Skin of body (tissue), 2 donors: ENCODE data around the gene DDAH1. TPM values are rescaled to one million over a fixed set of nuclear protein-coding genes. Genes with fewer than 3 reads are reported as not detected.
"Not testable (repeated sequence)": the region's sequence is repeated elsewhere in the genome, so short reads cannot be mapped to it uniquely, and the experiment has no call there.

Source experiments
- DNase-seq: peaks from one replicate; lab custom pipeline; 2025; lab: John Stamatoyannopoulos, UW
- total RNA-seq: library from RNA; depleted of rRNA; stranded (reverse); fragments of >200 nt; gene quantifications from one replicate; pipeline ENCODE4 v1.2.3, GENCODE V29; 2014

Gene DDAH1
- total RNA-seq, 1 donor from 2014 or later = 20.7 TPM

DNA sequence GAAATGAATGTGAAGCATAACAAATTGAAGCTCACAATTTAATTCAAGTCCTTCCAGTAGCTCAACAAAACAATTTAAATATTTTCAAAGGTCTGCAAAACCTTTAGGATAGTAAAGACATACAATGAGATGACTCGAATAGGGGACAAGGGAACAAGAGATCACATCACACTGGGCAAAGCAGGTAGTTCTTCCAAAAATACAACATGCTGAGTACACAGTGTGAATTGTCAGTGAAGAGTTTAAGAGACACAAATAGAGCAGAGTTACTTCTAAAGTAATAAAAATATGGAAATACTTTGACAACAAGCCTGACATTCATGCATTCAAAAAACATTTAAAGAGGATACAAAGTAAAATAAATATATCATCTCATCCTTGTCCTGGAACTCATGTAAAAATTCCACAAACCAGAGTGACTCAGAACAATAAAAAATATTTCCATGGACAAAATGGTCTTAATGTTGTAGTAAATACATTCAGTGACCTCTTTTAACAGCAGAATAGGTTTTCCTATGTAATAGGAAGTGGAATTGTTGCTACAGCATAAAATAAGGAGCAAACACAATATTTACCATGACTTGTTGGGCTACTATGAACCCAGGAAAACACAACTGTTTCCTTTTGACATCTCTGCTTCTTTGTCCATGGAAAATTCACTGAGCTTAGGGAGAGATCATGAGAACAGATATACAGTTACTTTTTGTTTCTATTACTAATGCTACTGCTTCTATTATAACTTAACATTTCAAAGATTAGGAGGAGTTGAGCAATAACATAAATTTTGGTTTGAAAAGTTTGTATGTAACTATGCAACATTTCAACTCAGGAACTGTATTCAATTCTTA lies 104.9 kb downstream of the DDAH1 start:
- DNase-seq = no peak

DNA sequence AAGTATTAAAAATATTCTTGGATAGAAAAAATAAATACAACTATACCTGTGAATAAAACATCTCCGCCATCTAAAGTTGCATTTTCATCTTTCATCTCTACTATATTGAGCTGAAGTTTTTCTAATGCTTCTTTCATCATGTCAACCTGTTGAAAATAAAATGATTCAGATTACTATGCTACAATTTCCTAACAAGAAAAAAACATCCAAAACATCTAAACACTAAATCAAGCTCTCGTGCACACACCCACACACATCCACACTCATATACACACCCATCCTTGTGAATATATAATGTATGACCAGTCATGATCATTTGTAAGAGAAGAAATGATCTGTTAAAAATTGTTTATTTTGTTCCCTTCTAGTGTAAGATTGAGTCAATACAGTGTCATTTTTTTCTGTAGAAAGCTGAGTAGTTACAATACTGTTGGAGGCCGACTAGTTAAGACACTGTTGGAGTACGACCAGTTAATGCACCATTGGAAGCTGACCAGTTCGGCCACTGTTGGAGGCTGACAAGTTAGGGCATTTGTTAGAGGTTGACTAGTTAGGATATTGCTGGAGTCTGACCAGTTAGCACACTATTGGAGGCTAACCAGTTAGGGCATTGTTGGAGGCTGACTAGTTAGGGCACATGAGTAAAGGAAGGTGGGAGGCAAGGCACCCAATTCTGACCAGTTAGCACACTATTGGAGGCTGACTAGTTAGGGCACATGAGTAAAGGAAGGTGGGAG lies 106.1 kb downstream of the DDAH1 start:
- DNase-seq = no peak

DNA sequence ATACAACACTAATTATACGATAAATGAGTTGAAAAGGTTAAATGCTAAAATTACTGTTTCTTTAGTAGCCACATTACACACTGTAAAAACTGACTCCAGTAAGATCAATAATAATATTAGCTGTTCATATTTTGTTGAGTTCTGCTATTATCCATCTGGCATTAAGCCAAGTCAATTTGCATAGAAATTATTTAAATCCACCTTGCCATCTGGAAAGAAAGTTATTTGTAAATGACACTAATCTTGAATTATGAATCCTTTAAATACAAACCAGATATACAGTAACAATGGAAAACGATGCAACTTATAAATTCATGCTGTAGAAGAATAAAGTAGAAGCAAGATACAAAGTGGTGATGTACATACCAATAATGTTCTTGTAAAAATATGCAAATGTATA lies 107.1 kb downstream of the DDAH1 start:
- no peak for DNase-seq

DNA sequence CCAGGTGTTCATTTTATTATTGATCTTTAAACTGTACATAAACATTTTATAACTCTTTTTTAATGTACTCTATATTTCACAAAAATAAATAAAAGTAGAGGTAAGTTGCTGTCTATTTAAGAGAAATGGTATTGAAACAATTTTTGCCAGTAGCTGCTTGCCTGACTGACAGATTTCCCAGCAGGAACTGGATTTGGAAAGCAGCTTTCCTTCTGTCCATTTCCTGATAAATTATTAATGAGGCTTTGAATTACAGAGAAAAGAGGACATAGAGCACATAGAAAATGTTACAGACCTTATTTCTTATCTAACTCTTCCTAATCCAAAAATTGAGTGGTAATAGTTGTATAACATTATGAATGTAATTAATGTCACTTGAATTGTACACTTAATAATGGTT lies 108.8 kb downstream of the DDAH1 start:
- no peak for DNase-seq

DNA sequence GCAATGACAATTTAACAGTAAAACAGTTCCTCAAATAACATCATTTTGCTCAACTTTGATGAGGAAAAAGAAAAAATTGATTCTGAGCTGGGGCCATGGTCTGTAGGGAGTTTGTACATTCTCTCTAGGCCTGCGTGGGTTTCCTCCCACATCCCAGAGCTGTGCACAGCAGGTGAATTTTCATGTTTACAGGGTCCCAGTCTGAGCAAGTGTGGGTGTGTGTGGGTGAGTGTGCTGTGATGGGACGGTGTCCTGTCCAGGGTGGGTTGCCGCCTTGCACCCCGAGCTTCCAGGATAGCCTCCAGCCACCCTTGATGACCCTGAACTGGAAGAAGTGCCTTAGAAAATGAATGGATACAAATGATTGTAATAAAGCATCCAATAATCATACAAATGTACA lies 112.9 kb downstream of the DDAH1 start:
- no peak for DNase-seq

DNA sequence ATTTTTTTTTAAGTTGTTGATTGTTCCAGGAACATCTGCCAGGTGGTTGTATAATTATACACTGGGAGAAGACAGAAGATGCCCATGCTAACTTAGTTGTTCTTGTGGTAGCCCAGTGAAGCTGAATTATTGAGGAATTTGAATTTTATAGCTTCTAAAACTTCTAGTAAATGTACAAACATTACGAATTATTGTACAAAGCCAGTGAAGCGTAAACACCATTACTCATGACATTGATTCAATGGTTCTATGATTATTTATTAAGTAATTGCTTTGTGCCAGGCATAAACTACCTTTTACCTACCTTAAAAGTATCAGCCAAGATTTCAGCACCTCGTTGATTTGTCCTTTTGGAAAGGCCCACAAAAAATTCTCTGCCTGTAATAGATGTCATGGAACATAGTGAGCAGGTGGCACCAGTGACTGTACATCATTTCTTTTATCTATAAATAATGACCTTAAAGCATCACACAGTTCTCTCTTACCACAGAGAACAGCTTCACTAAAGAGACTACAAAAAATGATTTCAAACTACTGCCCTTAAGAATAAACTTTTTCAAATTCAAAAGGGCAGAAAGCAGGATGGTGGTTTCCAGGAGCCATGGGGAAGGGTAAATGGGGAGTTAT lies 113.6 kb downstream of the DDAH1 start:
- no peak for DNase-seq

DNA sequence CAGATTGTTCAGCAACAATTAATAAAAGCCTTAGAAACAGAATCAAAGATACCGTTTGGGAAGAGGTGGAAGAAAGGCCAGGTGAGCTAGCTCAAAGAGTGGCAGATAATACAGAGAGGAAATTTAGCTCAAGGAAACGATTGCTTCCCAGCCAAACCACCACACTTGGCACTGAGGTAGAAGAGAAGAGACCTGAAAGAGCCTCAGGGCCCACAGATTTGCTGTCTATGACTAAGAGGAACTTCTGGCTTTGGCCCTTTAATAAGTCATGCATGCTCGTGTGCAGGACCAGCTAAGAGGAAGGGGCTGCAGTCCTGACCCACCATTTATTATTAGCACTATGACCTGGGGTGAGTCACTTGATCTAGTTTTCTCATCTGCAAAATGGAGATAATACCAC lies 115.7 kb downstream of the DDAH1 start:
- DNase-seq = no peak

DNA sequence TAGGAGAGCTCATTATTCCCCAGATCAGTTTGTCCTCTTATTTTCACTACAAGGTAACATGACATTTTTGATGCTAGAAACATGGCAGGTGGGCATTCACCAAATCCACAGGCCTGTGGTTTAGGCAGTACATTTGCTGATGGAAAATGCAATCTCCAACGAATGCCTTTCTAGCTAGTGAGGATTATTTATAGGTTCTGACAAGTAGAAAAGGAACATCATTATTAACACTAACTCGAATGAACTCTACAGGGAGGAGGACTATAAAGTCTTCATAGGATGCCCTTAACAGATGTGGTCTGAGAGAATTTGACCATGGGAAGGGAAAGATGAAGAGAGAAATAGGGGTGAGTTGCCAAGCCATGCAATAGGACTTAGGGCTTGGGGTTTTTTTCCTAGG lies 117.1 kb downstream of the DDAH1 start:
- DNase-seq = no peak

DNA sequence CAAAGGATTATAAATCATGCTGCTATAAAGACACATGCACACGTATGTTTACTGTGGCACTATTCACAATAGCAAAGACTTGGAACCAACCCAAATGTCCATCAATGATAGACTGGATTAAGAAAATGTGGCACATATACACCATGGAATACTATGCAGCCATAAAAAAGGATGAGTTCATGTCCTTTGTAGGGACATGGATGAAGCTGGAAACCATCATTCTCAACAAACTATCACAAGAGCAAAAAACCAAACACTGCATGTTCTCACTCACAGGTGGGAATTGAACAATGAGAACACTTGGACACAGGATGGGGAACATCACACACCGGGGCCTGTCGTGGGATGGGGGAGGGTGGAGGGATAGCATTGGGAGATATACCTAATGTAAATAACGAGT lies 117.7 kb downstream of the DDAH1 start:
- not testable (repeated sequence) for DNase-seq

DNA sequence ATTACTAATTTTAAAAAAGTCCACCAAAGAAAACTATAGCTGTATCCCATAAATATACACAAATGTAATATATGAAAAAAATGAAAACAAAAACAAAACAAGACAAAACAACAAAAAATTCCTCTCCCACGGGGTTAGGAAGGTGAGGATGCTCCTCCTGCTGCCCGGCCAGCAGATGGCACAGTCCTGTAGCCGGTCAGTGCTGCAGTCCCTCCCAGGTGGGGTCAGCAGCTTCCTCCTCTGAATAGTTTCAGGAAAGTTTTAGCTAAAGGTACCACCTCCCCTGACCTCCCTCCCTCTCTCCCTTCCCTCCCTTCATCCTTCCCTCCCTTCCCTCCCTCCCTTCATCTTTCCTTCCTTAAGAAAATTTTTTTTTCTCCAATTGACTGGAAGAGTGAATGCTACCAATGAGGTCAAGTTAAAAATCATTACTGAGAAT lies 120.7 kb downstream of the DDAH1 start:
- no peak for DNase-seq

DNA sequence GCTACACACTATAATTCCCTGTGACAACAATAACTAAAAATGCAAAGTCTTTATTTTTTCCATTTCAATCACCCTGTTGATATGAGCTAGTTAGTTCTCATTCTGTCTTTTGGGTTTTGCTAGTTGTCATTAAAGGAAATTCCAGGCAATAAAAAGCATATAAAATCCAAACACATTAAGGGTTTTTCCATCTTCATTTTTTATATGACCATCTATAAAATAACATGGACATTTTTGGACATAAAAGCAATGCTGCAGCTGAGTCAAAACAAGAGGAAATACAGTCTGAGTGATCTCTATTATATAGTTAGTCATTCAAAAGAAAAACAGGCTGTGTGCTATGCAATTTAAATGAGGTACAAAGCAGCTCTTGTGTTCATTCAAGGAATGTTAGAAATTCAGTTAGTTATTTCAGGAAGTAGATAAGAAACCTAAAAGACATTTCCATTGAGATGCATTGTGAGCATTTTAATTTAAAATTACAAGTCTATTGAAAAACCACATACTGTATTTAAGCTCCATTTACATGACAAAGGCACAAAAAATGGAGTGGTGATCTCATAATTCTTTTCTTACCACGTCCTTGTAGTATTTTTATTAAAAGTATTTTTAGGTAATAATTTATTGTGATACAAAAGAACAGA lies 121.2 kb downstream of the DDAH1 start:
- peak; percentile 32 for DNase-seq

DNA sequence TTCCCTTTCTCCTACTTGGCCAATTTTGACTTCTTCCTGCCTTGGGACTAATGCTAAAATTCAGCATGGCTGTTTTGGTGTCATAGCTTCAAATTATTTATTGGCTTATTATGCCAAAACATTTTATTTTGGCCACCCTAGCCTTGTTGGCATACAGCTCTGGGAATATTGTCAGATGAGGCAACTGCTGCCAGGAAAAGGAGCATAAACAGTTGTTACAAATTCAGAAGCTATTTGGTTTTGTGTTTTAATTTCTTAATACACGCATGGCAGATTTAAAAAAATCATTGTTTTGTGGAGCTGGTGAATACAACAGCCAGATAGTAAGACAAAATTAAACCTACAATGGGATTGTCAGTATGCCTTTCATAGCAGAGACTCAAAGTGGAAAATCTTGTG lies 121.7 kb downstream of the DDAH1 start:
- no peak for DNase-seq

DNA sequence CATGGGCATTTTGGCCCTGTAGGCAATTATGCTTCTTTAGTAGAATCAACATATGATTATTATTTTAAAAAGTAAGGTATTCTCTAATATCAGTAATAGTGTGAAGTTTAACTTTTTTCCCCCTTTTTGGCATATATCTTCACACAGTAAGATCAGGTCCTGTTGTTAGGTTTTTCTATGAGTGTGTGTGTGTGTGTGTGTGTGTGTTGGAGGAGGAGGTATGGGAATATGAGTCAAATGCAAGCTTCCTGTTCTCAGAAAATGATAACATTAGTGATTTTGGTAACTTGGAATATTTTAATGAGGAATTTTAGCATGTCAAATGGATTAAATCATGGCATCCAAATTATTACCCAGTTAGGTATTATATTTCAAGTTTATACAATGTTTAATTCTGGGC lies 122.8 kb downstream of the DDAH1 start:
- DNase-seq = no peak

DNA sequence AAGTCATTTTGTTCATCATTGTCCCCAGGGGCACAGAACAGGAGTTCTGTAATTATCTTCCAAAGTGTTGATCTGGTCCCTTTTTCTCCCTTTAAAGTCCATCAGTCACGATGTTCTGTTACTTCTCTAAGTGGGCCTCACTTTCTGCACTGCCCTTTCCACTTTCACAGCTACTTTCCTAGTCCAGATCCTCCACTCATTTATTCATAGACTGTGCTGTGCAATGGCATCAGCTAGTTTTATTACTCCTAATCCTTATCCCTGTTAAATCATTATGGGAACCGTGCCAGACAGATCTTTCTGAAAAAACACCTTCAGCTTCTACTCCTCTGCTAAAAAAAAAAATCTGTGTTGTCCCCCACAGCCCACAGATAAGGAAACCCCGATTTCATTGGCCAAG lies 124.5 kb downstream of the DDAH1 start:
- no peak for DNase-seq

DNA sequence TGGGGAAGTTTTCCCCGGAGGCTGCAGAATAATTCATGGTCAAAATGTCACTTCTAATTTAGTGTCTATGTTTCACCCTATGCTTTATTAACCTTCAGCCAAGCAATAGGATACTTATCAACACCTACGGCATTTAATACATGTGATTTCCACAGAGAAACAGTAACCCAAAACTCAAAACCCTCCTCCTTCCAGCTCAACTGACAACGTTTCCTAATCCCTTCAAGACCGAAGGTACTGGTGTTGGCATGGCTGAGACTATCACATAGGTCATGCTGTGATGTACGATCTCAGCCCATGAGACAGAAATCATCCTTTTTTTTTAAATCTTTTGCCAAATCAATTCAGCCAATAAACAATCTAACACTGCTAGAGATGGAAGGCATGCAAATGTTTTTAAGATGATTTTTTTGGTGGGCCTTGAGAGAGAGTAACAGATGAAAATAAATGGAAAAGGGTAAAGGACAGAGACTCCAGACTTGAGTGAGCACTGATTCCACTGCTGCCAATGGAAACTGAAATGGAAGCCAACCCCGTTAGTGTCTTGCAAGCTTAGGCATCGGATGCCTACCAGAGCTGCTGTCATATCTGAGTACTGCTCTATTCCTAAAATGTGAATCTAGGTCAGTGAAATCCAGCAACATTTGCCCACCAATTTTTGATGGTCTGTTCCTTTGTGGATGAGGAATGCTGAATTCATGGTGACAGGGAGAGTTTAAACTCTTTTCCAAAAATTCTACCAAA lies 125.1 kb downstream of the DDAH1 start:
- DNase-seq = no peak

DNA sequence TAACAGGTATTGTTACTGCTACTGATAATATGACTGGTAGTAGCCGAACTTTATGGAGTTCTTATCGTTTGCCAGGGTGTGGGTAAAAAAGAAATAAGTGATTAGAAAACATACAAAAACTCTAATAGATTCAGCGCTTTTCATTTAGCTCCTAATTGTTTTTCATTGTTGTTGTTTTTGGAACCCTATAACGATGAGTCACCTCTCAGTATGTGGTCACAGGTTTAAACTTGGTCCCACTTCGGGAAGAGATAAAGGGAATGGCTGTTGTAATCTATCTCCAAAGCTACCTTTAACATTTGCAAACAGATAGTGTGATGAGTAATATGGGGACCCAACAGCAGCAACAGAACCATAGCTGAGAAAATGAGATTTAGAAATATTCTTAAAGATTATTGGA lies 125.9 kb downstream of the DDAH1 start:
- no peak for DNase-seq

DNA sequence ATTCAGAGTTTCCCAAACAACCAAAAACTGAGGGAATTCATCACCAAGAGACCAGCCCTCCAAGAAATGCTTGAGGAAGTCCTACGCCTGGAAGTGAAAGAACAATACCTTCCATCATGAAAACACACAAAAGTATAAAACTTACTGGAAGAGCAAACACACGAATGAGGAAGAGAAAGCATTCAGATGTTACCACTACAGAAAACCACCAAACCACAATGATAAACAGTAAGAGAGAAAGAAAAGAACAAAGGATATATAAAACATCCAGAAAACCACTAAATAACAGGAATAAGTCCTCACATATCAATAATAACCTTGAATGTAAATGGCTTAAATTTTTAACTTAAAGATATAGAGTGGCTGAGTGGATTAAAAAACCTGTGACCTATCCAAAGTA lies 130.0 kb downstream of the DDAH1 start:
- no peak for DNase-seq

DNA sequence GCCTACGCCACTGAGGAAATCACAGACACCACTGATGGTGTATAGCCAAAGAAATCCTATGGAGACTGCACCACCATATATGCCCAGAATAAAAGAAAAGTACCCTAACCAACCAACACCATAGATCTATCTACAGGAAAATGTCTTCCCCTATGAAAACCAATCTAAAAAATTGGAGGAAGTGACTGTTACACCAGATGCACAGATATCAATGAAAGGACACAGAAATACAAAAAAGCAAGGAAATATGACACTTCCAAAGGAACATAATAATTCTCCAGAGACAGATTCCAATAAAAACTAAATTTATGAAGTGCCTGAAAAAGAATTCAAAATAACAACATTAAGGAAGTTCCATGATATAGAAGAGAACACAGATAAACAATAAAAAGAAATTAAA lies 131.8 kb downstream of the DDAH1 start:
- no peak for DNase-seq

DNA sequence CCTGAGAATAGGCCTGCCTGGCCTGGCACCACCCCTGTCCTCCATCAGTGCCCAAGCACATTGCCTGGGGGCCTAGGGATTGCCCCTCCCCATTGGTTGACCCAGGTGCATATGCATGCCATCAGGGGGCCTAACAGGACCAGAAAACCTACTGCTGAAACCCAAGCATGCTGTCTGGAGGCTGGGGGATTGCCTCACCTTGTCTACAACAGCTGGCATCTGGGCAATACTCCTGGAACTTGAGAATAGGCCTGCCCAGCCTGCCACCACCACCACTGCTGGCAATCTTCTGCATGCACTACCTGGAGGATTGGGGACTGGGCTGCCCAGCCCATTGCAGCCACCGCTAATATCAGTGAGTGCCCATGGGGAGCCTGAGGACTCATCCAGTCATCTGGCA lies 132.4 kb downstream of the DDAH1 start:
- no peak for DNase-seq

DNA sequence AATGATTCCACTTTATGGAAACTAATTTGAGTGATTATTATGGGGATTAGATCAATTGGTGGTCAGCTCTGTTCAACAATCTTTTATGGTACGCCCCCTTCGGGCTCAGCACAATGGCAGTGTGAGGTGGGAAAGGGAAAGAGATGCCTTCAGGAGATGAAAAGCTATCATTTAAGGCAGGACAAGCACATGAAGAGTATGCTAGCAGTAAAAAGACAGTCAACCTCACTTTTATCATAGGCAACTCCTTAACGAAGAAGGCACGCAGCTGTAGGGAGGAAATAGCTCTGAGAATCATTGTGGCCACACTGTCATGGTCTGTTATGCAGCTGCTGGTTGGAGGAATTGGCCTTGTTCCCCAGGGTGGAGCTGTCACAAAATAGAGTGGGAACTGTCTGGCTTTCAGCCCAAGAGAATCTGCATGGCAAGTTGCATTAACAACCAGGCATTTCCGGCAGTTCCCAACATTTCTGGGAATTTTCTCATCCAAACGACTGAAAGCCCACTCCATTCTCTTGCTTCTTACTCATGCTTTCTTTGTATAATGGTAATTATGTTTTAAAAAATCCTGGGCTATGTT lies 134.2 kb downstream of the DDAH1 start:
- DNase-seq = peak; percentile 95

DNA sequence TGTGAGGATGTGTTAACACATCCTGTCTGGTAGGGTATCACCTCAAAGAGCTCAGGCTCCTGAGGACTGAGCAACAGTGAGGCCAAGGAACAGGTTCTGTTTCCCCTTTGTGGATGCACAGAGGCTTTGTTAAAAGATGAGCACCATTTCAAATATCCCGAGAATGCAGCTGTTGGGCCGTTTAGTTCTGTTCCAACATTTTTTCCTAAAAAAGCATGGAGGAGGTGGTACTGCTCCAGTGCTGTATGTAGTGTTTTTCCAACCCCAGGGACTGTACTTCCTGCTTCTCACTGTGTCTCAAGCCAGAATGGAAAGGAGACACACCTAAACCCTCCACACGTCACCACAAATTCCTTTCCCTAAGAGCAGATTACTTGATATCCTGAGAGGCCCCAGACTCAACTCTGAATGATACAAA lies 134.7 kb downstream of the DDAH1 start:
- peak; percentile 46 for DNase-seq
